ENCODE results near the gene ITFG2.

ITFG2 gene

DNA sequence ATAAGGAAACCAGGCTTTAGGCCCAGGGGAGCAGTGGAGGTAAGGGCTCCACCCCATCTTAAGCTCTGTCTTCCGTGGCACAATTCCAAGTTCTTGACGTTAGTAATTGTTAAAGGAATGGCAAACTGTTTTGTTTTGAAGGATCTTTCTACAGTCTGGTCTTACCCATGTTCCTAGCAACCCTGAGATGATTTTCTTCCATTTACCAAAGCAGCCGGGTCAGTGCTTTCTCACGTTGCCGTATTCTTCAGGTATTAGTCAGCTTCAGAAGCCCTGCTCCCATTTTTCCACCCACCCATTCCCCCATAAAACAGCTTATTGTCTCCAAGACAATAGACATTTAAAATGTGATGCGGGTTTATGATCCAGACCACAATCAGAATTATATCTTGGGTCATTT lies 12.1 kb downstream of the ITFG2 start:
- no peak overlapping the region for H3K4me3 ChIP-seq (ENCODE audit: low read depth, low read length)
- TF ChIP-seq, protein P1, sequence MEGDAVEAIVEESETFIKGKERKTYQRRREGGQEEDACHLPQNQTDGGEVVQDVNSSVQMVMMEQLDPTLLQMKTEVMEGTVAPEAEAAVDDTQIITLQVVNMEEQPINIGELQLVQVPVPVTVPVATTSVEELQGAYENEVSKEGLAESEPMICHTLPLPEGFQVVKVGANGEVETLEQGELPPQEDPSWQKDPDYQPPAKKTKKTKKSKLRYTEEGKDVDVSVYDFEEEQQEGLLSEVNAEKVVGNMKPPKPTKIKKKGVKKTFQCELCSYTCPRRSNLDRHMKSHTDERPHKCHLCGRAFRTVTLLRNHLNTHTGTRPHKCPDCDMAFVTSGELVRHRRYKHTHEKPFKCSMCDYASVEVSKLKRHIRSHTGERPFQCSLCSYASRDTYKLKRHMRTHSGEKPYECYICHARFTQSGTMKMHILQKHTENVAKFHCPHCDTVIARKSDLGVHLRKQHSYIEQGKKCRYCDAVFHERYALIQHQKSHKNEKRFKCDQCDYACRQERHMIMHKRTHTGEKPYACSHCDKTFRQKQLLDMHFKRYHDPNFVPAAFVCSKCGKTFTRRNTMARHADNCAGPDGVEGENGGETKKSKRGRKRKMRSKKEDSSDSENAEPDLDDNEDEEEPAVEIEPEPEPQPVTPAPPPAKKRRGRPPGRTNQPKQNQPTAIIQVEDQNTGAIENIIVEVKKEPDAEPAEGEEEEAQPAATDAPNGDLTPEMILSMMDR (IDR thresholded peaks at IDR 0.05; ENCODE audit: low read depth, low read length): no peak

DNA sequence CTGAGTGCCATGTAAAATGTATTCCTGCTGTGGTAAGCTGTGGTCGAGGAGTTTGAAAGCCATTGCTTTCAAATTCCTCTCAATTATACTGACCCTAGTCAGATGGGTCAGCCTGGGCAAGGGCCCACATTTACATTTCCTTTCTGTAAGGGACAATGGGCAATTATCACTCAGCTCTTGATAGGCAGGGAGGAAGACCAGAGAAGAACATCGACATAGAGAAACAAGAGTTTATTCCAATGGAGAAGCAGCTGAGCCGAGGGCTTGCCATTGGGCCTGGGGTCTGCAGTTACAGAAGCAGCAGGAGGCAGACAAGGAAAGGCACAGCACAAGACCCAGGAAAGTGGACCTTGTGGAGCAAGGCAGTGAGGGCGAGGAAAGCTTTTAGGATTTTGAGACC lies 12.7 kb downstream of the ITFG2 start:
- no peak overlapping the region for H3K4me3 ChIP-seq (ENCODE audit: low read depth, low read length)

GRCh38 chr12:2826036-2826435 lies 13.6 kb downstream of the ITFG2 start:
- no peak overlapping the region for H3K4me3 ChIP-seq (ENCODE audit: low read depth, low read length)
- TF ChIP-seq, protein P1 (IDR thresholded peaks at IDR 0.05; ENCODE audit: low read depth, low read length): no peak

More for the DNA sequence above, 12.7 kb downstream of the ITFG2 start:
- TF ChIP-seq, protein P1 (IDR thresholded peaks at IDR 0.05; ENCODE audit: low read depth, low read length): no peak

DNA sequence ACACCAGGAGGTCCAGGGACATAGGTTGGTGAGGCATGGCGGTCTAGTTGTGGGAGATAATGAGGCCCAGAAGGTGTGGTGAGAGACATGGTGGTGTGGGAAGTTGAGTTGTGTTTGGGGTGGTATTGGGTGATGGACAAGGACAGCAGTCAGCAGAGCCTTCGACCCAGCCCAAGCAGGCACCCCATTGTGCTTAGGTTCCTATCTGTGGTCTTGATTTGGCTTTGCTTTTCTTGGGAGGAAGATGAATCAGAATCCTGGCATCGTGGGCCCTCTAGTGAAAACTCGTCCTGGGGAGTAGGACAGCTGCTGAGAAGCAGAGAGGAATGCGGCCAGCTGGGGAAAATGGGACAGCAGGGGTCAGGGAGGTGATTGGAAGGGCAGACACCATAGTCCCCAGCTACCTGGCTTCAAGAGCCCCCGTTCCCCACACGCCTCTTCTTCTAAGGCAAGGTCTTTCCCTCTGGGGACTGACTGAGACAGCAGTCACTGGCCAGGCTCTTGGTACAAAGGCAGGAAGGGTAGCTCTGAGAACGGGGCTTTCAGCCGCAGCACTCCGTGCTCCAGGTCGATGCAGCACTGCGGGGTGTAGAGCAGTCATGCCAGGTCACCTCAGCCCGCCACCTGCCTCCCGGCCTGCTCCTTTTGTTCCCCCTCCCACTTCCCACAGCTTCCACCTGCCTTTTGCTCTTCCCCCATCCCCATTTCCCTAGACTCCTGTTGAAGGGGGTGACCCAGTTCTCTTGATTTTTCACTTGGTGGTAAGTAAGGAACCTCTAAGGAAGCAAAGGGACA lies 14.4 kb downstream of the ITFG2 start:
- TF ChIP-seq, protein P1 (IDR thresholded peaks at IDR 0.05; ENCODE audit: low read depth, low read length): no peak
- H3K4me3 ChIP-seq (ENCODE audit: low read depth, low read length): no peak overlapping the region

DNA sequence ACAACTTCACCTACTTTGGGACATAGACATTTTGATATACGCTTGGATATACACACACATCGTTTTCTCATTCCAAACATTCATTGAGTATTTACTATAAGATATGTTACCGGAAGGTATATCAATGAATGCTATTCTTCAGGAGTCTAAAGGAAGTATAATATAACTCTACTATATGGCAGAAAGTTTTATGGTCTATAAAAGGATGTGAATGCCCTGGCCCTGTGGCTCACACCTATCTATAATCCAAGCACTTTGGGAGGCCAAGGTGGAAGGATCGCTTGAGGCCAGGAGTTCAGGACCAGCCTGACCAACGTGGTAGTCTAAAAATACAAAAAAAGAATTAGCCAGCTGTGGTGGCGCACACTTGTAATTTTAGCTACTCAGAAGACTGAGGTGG lies 16.8 kb downstream of the ITFG2 start:
- H3K4me3 ChIP-seq (ENCODE audit: low read depth, low read length): no peak overlapping the region
- TF ChIP-seq, protein P1 (IDR thresholded peaks at IDR 0.05; ENCODE audit: low read depth, low read length): no peak

GRCh38 chr12:2832550-2833127 lies 20.2 kb downstream of the ITFG2 start:
- no peak overlapping the region for H3K4me3 ChIP-seq (ENCODE audit: low read depth, low read length)
- TF ChIP-seq, protein P1 (IDR thresholded peaks at IDR 0.05; ENCODE audit: low read depth, low read length): no peak

DNA sequence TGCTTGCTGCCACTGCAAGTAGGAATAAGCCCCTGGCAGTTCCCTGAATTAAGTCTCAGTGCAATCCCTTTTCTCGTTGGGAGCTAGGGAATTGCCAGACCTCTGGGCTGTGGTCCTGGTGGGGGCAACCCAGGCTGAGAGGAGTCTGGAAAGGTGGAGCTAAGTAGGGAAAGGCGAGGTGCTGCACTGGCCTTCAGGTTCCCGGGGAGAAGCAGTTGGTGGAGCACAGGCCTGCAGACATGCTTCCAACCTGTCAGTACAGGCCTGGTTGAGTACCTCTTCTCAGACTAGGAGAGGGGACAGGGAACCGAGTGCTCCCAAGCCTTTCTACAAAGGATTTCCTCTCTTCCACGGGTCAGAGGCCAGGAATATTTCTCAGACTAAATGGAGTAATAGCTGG lies 20.9 kb downstream of the ITFG2 start:
- H3K4me3 ChIP-seq (ENCODE audit: low read depth, low read length): no peak overlapping the region
- TF ChIP-seq, protein P1 (IDR thresholded peaks at IDR 0.05; ENCODE audit: low read depth, low read length): no peak
